Mesothelial cell of epicardium (in vitro differentiated cells): ENCODE data around the gene TMEM198. TPM values are rescaled to one million over a fixed set of nuclear protein-coding genes. Genes with fewer than 3 reads are reported as not detected.
A peak's percentile ranks its signal among the peaks of the same experiment; 100 is the strongest.

Experiments used
- DNase-seq, 2 experiments: peaks; one replicate each; pipeline ENCODE4 v3.0.0; 2021; ENCODE audit warnings: low spot score in 2 of 2; ENCODE audit not compliant: unreplicated experiment in 2 of 2
- H3K27ac Mint-ChIP-seq: 2 replicates; pipeline ENCODE4 v1.8.0; 2021; ENCODE audit warnings: mixed read lengths
- H3K27me3 Mint-ChIP-seq: 2 replicates; pipeline ENCODE4 v1.8.0; 2021; ENCODE audit warnings: low read depth, mixed read lengths
- H3K36me3 Mint-ChIP-seq: 2 replicates; pipeline ENCODE4 v1.8.0; 2021; ENCODE audit warnings: mixed read lengths
- H3K4me1 Mint-ChIP-seq: 2 replicates; pipeline ENCODE4 v1.8.0; 2021; ENCODE audit warnings: mixed read lengths
- H3K4me3 Mint-ChIP-seq: 2 replicates; pipeline ENCODE4 v1.8.0; 2021; ENCODE audit warnings: mild to moderate bottlenecking, moderate library complexity, mixed read lengths
- H3K9me3 Mint-ChIP-seq: 2 replicates; pipeline ENCODE4 v1.8.0; 2021; ENCODE audit warnings: mixed read lengths
- CTCF ChIP-seq: fragments of 200-600 bp; sonication (generic); IDR thresholded peaks from one replicate; pipeline ENCODE4 v1.5.0; 2021; ENCODE audit warnings: antibody characterized with exemption; ENCODE audit not compliant: unreplicated experiment
- total RNA-seq: library from RNA; stranded (reverse); gene quantifications from 3 replicates; pipeline ENCODE4 v1.2.1, GENCODE V29; 2021

TMEM198 gene
- total RNA-seq, 1 donor from 2014 or later: 4.0 TPM

GRCh38 chr2:219567791-219568361 lies 24.0 kb downstream of the TMEM198 start:
- H3K4me3 Mint-ChIP-seq: no peak overlapping the region
- H3K27me3 Mint-ChIP-seq: no peaks in the 10 kb centered on the region
- TF ChIP-seq CTCF: no peak
- H3K36me3 Mint-ChIP-seq: peaks cover 27% of the 10 kb centered on the region
- H3K9me3 Mint-ChIP-seq: no peaks in the 10 kb centered on the region
- H3K27ac Mint-ChIP-seq: no peak overlapping the region
- no peak for DNase-seq
- H3K4me1 Mint-ChIP-seq: peaks cover 23% of the 10 kb centered on the region

DNA sequence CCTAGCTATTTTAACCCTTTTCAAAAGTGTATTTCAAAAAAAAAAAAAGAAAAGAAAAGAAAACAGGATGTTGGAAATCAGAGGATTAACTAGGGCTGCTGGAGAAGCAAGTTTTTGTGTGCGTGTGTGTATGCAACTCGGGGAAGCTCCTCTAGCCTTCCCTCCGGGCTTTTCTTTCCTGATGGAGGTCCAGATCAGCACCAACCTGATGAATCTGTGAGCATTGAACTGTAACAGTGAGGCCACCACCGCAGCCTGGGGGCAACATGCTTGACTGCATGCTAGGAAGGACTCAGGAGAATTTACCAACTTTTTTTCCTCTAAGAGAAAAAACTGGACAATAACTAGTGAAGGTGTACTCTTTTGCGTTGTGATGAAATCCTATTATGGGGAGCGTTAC lies 25.2 kb downstream of the TMEM198 start:
- TF ChIP-seq CTCF: no peak
- H3K27ac Mint-ChIP-seq: peak overlapping the region; percentile 85
- DNase-seq: no peak
- peak overlapping the region; percentile 77 for H3K4me3 Mint-ChIP-seq
- H3K4me1 Mint-ChIP-seq: peaks cover 26% of the 10 kb centered on the region
- H3K36me3 Mint-ChIP-seq: peaks cover 26% of the 10 kb centered on the region
- no peaks in the 10 kb centered on the region for H3K9me3 Mint-ChIP-seq
- H3K27me3 Mint-ChIP-seq: no peaks in the 10 kb centered on the region

DNA sequence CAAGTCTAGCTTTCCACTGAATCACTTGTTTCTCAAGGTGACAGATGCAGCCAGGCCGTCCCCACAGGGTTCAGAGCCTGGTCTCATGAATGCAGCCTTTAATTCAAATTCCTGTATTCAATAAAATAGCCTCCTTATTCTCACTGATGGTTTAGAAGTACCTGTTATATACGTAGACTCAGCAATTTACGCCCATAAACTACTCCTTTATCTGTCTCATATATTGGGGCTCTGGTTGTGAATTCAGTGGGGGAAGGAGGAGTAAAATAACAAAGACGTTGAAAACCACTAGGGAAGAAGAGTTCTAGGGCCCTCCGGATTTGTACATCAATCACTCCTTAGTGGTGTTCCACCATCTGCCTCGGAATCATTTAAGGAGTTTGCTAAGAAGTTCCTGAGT lies 25.8 kb downstream of the TMEM198 start:
- Mint-ChIP-seq H3K4me3 (peak overlapping the region; percentile 77), H3K27me3 (no peaks in the 10 kb centered on the region), H3K9me3 (no peaks in the 10 kb centered on the region), H3K4me1 (peaks cover 26% of the 10 kb centered on the region), H3K27ac (peak overlapping the region; percentile 85), H3K36me3 (peaks cover 22% of the 10 kb centered on the region)
- TF ChIP-seq CTCF: no peak
- no peak for DNase-seq

DNA sequence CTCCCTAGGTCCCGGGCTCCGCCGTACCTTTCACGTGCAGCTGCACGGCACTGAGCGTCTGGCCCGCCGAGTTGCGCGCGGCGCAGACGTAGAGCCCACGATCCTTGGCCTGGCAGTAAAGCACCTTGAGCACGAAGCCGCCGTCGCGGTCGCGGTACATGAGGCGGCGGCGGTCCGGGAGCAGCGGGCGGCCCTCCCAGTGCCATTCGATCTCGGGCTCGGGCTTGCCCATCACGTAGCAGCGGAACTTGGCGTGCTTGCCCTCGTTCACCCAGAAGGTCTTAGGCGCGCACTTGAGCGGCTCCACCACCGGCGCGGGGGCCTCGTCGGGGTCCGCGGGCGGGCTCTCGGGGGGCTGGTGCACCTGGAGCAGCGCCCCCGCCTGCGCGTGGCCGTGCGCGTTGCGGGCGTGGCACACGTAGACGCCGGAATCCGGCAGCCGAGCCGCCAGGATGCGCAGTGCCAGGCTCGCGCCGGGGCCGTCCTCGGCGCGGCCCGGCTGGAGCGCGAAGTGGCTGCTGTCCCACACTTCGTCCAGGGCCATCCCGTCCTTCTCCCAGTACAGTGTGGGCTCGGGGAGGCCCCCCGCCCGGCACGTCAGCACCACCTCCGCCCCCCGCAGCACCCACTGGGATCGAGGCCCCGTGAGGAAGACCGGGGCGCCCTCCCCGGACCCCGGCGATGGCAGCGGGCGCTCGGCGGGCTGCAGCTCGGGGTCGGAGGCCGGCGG lies 26.5 kb downstream of the TMEM198 start:
- peaks cover 18% of the 10 kb centered on the region for H3K36me3 Mint-ChIP-seq
- H3K9me3 Mint-ChIP-seq: no peaks in the 10 kb centered on the region
- H3K27ac Mint-ChIP-seq: peak overlapping the region; percentile 85
- DNase-seq: peak in 1 of 2 experiments; percentile 53
- no peak for TF ChIP-seq CTCF
- H3K27me3 Mint-ChIP-seq: no peaks in the 10 kb centered on the region
- H3K4me1 Mint-ChIP-seq: peaks cover 26% of the 10 kb centered on the region
- peak overlapping the region; percentile 77 for H3K4me3 Mint-ChIP-seq

DNA sequence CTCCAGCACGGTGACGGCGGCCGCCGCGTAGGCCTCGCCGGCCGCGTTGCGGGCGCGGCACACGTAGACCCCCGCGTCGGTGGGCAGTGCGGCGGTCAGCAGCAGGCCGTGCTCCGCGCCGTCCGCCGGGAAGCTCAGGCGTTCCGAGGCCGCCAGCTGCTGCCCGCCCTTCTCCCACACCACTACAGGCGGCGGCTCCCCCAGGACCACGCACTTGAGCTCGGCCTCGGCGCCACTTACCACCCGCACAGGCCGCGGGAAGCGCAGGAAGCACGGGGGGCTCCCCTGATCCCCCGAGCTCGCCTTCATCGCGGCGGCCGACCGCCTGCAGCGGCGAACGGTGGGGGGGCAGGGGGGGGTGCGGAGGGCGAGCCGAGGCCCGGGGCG lies 27.1 kb downstream of the TMEM198 start:
- H3K4me1 Mint-ChIP-seq: peaks cover 26% of the 10 kb centered on the region

More for the DNA sequence above, 27.1 kb downstream of the TMEM198 start:
- H3K4me3 Mint-ChIP-seq: peak overlapping the region; percentile 63
- H3K9me3 Mint-ChIP-seq: no peaks in the 10 kb centered on the region
- H3K36me3 Mint-ChIP-seq: peaks cover 15% of the 10 kb centered on the region
- DNase-seq: no peak
- no peak for TF ChIP-seq CTCF
- H3K27me3 Mint-ChIP-seq: no peaks in the 10 kb centered on the region
- H3K27ac Mint-ChIP-seq: no peak overlapping the region
